ENCODE data around the gene SLC35D3.
"Not testable (repeated sequence)": the region's sequence is repeated elsewhere in the genome, so short reads cannot be mapped to it uniquely, and the experiment has no call there.

SLC35D3 gene

GRCh38 chr6:136945072-136945471, 23.0 kb downstream of the SLC35D3 start:
- TF ChIP-seq NFRKB (IDR thresholded peaks at IDR 0.05), result no peak
- no peak for TF ChIP-seq HDGF (IDR thresholded peaks at IDR 0.05; ENCODE audit: borderline replicate concordance)
- TF ChIP-seq FOXA1 (IDR thresholded peaks at IDR 0.05), result no peak
- no peak for TF ChIP-seq PKNOX1 (IDR thresholded peaks at IDR 0.05)
- no peak for TF ChIP-seq ELF4 (IDR thresholded peaks at IDR 0.05)
- no peak for TF ChIP-seq LEF1 (IDR thresholded peaks at IDR 0.05; ENCODE audit: borderline replicate concordance)
- no peak for TF ChIP-seq SUZ12 (IDR thresholded peaks at IDR 0.05)
- ChIA-PET CTCF (no interaction called here), POLR2A (no interaction called here)
- no peak for DNase-seq (ENCODE audit: extremely low spot score)

GRCh38 chr6:136945711-136946121, 23.6 kb downstream of the SLC35D3 start:
- TF ChIP-seq ARNT (IDR thresholded peaks at IDR 0.05), result no peak
- TF ChIP-seq BHLHE40 (IDR thresholded peaks at IDR 0.05; ENCODE audit: borderline replicate concordance), result no peak
- no peak for TF ChIP-seq LEF1 (IDR thresholded peaks at IDR 0.05; ENCODE audit: borderline replicate concordance)
- no peak for TF ChIP-seq FOXA1 (IDR thresholded peaks at IDR 0.05)
- no peak for TF ChIP-seq TARDBP (IDR thresholded peaks at IDR 0.05)
- no peak for TF ChIP-seq PKNOX1 (IDR thresholded peaks at IDR 0.05)
- TF ChIP-seq FOXK2 (IDR thresholded peaks at IDR 0.05), result no peak
- no peak for TF ChIP-seq HDGF (IDR thresholded peaks at IDR 0.05; ENCODE audit: borderline replicate concordance)
- TF ChIP-seq NFRKB (IDR thresholded peaks at IDR 0.05), result no peak
- no peak for TF ChIP-seq L3MBTL2 (conservative IDR thresholded peaks at IDR 0.05)
- TF ChIP-seq ZNF384 (IDR thresholded peaks at IDR 0.05), result no peak
- TF ChIP-seq SUZ12 (IDR thresholded peaks at IDR 0.05), result no peak
- ChIA-PET POLR2A (no interaction called here), CTCF (interaction anchor here (0.6 kb wide), 1 partner anchor 152 kb away, joined by 3 read pairs; no protein-coding TSS in a partner anchor)

GRCh38 chr6:136947037-136947436, 24.9 kb downstream of the SLC35D3 start:
- DNase-seq (ENCODE audit: extremely low spot score), result no peak
- ChIA-PET POLR2A (no interaction called here), CTCF (no interaction called here)
- TF ChIP-seq BHLHE40 (IDR thresholded peaks at IDR 0.05; ENCODE audit: borderline replicate concordance) (no peak), NFRKB (IDR thresholded peaks at IDR 0.05) (no peak), TARDBP (IDR thresholded peaks at IDR 0.05) (no peak), ELF4 (IDR thresholded peaks at IDR 0.05) (no peak), PKNOX1 (IDR thresholded peaks at IDR 0.05) (no peak), SP1 (IDR thresholded peaks at IDR 0.05) (no peak), ARNT (IDR thresholded peaks at IDR 0.05) (no peak), ZNF384 (IDR thresholded peaks at IDR 0.05) (no peak), FOXM1 (IDR thresholded peaks at IDR 0.05; ENCODE audit: borderline replicate concordance) (no peak), LEF1 (IDR thresholded peaks at IDR 0.05; ENCODE audit: borderline replicate concordance) (no peak), L3MBTL2 (conservative IDR thresholded peaks at IDR 0.05) (no peak), CTBP1 (IDR thresholded peaks at IDR 0.05; ENCODE audit: borderline replicate concordance) (no peak), SUZ12 (IDR thresholded peaks at IDR 0.05) (no peak), FOXK2 (IDR thresholded peaks at IDR 0.05) (no peak), HDGF (IDR thresholded peaks at IDR 0.05; ENCODE audit: borderline replicate concordance) (no peak), FOXA1 (IDR thresholded peaks at IDR 0.05) (no peak)

More at GRCh38 chr6:136945711-136946121, 23.6 kb downstream of the SLC35D3 start:
- DNase-seq (ENCODE audit: extremely low spot score), result no peak

GRCh38 chr6:136949957-136950356, 27.9 kb downstream of the SLC35D3 start:
- POLR2A ChIA-PET; CTCF ChIA-PET; DNase-seq (ENCODE audit: extremely low spot score): not testable (repeated sequence)

GRCh38 chr6:136950436-136951126, 28.5 kb downstream of the SLC35D3 start:
- POLR2A ChIA-PET, result no interaction called here
- TF ChIP-seq L3MBTL2 (conservative IDR thresholded peaks at IDR 0.05) (no peak), SUZ12 (IDR thresholded peaks at IDR 0.05) (no peak), FOXA1 (IDR thresholded peaks at IDR 0.05) (no peak), FOXK2 (IDR thresholded peaks at IDR 0.05) (no peak), NFRKB (IDR thresholded peaks at IDR 0.05) (no peak), FOXM1 (IDR thresholded peaks at IDR 0.05; ENCODE audit: borderline replicate concordance) (no peak), SP1 (IDR thresholded peaks at IDR 0.05) (no peak), ELF4 (IDR thresholded peaks at IDR 0.05) (no peak), BHLHE40 (IDR thresholded peaks at IDR 0.05; ENCODE audit: borderline replicate concordance) (no peak)
- CTCF ChIA-PET, result no interaction called here
- DNase-seq (ENCODE audit: extremely low spot score), result no peak

GRCh38 chr6:136952714-136953260, 30.7 kb downstream of the SLC35D3 start:
- no peak for DNase-seq (ENCODE audit: extremely low spot score)
- TF ChIP-seq BHLHE40 (IDR thresholded peaks at IDR 0.05; ENCODE audit: borderline replicate concordance), result no peak
- TF ChIP-seq FOXM1 (IDR thresholded peaks at IDR 0.05; ENCODE audit: borderline replicate concordance), result no peak
- no peak for TF ChIP-seq TARDBP (IDR thresholded peaks at IDR 0.05)
- no peak for TF ChIP-seq FOXA1 (IDR thresholded peaks at IDR 0.05)
- TF ChIP-seq LEF1 (IDR thresholded peaks at IDR 0.05; ENCODE audit: borderline replicate concordance), result no peak
- no peak for TF ChIP-seq PKNOX1 (IDR thresholded peaks at IDR 0.05)
- TF ChIP-seq SP1 (IDR thresholded peaks at IDR 0.05), result no peak
- no peak for TF ChIP-seq FOXK2 (IDR thresholded peaks at IDR 0.05)
- TF ChIP-seq ELF4 (IDR thresholded peaks at IDR 0.05), result no peak
- no peak for TF ChIP-seq SUZ12 (IDR thresholded peaks at IDR 0.05)
- CTCF ChIA-PET, result no interaction called here
- POLR2A ChIA-PET, result no interaction called here
